Stomach smooth muscle (tissue), 2 donors: ENCODE measurements around the gene CAPN10.
A peak's percentile ranks its signal among the peaks of the same experiment; 100 is the strongest.

Source experiments
- H3K27ac ChIP-seq: one replicate; pipeline ENCODE4 v1.7.0; 2013; ENCODE audit warnings: mild to moderate bottlenecking, low read length, inconsistent platforms
- H3K27me3 ChIP-seq, 2 donors: one replicate each; pipeline ENCODE4 v1.7.0; 2013; ENCODE audit warnings: low read length in 2 of 2; ENCODE audit not compliant: insufficient read depth in 2 of 2, control insufficient read depth in 1 of 2
- H3K36me3 ChIP-seq, 2 donors: one replicate each; pipeline ENCODE4 v1.7.0; 2013; ENCODE audit warnings: low read length in 2 of 2; ENCODE audit not compliant: control insufficient read depth in 2 of 2, insufficient read depth in 2 of 2
- H3K4me1 ChIP-seq: one replicate; pipeline ENCODE4 v1.7.0; 2013; ENCODE audit warnings: low read length; ENCODE audit not compliant: control insufficient read depth, insufficient read depth
- H3K4me3 ChIP-seq, 2 donors: one replicate each; pipeline ENCODE4 v1.7.0; 2013; ENCODE audit warnings: low read length in 2 of 2
- H3K9ac ChIP-seq, 2 donors: one replicate each; pipeline ENCODE4 v1.7.0; 2013; ENCODE audit warnings: low read length in 2 of 2, mild to moderate bottlenecking in 1 of 2
- H3K9me3 ChIP-seq, 2 donors: one replicate each; pipeline ENCODE4 v1.7.0; 2013; ENCODE audit warnings: low read length in 2 of 2; ENCODE audit not compliant: control insufficient read depth in 2 of 2
- donor health status: healthy.
- donor health status: Pancreatic carcinoma.

The CAPN10 gene

DNA sequence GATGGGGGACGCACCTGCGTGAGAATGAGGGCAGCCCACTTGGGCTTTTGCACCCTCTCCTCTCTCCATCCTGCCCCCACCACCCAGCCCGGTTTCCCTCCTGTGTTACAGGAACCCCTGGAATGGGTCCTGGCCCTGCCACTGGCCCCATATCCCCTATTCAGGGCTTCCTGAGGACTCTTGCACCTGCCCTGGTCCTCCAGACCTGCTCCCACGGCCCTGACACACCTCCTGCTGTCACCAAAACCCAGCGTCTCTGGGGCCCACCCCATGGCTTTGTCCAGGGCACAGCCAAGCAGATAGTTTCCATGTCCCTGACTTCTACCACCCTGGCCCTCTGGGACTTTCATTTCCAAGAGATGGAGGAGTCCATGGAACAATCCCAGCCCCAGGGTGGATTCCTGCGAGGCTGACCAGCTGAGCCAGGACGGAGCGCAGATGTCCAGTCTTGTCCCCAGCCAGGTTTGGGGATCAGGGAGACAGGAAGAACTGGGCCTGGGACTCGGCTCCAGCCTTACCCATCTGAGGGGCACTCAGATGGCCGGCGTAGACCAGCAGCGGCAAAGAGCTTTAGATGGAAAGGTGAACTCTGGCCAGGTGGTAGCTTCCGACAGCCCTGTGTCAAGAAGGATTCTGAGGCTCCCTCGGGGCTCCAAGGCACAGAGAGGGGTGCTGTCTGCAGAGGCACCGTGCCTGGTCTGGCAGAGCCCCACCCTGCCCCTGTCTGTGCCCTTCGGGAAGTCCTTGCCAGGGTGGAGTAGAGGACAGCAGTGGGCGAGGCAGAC, 50.8 kb downstream of the CAPN10 start:
- Histone ChIP-seq H3K9ac (no peak overlapping the region), H3K27ac (no peak overlapping the region), H3K27me3 (peaks cover 4% of the 10 kb centered on the region in 2 donors), H3K9me3 (peaks cover 0 to 2% of the 10 kb centered on the region in 2 donors), H3K4me3 (no peak overlapping the region), H3K4me1 (no peaks in the 10 kb centered on the region), H3K36me3 (no peaks in the 10 kb centered on the region)

DNA sequence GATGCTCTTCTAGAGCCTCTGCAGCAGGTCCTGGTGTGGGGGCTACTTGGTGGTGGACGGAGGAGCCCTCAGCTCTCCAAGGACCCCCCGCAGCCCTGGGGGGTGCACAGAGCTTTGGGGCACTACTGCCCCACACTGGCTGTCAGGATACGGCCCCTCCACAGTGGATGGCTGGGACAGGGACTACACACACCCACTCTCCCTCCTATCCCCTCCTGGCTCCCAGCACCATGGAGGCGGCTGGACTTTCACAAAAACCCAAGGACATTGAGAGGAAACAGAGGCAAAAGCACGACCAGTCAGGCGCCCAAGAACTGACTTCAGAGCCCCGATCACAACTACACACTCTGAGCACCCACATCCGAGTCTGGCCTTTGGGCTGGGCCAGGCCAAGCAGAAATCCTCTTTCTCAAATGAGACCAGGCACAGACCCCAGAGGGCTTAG, 51.4 kb downstream of the CAPN10 start:
- no peak overlapping the region for H3K27ac ChIP-seq
- no peaks in the 10 kb centered on the region for H3K36me3 ChIP-seq
- H3K9me3 ChIP-seq: peaks cover 0 to 2% of the 10 kb centered on the region in 2 donors
- no peak overlapping the region for H3K9ac ChIP-seq
- peaks cover 4% of the 10 kb centered on the region in 2 donors for H3K27me3 ChIP-seq
- H3K4me3 ChIP-seq: no peak overlapping the region
- no peaks in the 10 kb centered on the region for H3K4me1 ChIP-seq

DNA sequence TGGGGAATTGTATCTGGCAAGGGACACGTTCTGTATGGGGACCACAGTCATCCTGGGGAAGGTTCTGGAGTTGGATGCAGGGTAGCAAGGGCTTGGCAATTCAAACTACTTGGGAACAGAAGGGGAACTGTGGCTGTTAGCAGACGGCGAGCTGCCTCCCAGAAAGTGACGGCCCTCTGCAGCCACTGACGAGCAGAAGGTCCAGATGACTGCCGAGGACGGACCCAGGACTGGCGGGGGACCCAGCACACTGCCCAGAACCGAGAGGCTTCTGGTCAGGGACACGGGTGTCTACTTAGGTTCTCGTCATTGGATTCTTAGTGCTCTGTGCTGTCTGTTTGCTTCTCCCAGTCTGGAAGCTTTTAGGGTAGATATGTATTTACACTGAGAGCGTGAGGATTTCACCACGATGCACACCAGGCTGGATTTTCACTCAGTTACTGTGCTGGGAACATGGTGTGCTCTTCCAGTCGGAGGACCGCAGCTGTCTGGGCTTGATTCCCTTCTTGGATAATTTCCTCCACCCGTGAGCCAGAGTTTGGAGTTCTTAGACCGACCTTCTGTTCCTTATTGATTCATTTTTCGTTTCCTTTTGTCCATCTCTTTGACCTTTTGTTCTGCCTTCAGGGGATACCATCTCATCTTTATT, 52.1 kb downstream of the CAPN10 start:
- no peak overlapping the region for H3K4me3 ChIP-seq
- H3K36me3 ChIP-seq: no peaks in the 10 kb centered on the region
- H3K4me1 ChIP-seq: no peaks in the 10 kb centered on the region
- H3K27ac ChIP-seq: peak overlapping the region; percentile 41
- no peak overlapping the region for H3K9ac ChIP-seq
- peaks cover 0 to 2% of the 10 kb centered on the region in 2 donors for H3K9me3 ChIP-seq
- H3K27me3 ChIP-seq: peaks cover 4 to 7% of the 10 kb centered on the region in 2 donors

DNA sequence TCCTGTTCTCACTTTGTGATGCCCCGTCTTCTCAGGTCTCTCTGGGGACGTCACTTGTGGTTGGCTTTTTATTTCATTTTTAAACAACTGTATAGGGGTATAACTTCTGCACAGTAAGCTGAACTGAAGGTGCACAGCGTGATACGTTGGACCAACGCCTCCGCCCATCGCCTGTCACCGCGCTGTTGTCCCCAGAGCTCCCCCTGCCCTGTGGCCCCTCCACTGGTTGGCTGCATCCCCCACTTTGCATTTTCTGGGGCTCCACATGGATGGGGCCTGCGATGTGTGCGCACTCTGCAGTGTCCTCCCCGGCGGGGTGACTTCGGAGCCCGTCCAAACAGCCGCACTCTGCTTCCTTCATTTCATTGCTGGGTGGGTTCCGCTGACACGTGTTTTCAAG, 53.0 kb downstream of the CAPN10 start:
- H3K36me3 ChIP-seq: no peaks in the 10 kb centered on the region
- H3K9me3 ChIP-seq: no peaks in the 10 kb centered on the region
- peaks cover 10 to 11% of the 10 kb centered on the region in 2 donors for H3K27me3 ChIP-seq
- H3K4me1 ChIP-seq: no peaks in the 10 kb centered on the region
- no peak overlapping the region for H3K9ac ChIP-seq
- no peak overlapping the region for H3K4me3 ChIP-seq
- no peak overlapping the region for H3K27ac ChIP-seq

DNA sequence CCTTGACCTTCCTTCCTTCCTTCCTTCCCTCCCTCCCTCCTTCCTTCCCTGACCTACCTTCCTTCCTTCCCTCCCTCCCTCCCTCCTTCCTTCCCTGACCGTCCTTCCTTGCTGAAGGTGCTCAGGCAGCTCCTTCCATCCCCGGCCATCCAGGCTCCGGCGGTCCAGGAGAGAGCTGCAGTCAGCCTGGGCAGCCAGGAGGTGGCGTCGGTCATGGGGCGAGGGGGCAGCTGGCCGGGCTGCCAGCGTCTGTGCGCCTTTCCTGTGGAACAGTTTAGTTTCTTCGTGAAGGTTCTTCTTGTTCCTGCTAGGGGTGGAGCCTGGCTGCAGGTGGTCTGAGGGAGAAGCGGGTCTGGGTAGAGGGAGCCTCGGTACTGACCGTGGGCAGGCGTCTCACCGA, 54.4 kb downstream of the CAPN10 start:
- Histone ChIP-seq H3K4me1 (no peaks in the 10 kb centered on the region), H3K4me3 (no peak overlapping the region), H3K27ac (no peak overlapping the region), H3K27me3 (peaks cover 13 to 17% of the 10 kb centered on the region in 2 donors), H3K36me3 (no peaks in the 10 kb centered on the region), H3K9me3 (no peaks in the 10 kb centered on the region), H3K9ac (no peak overlapping the region)

DNA sequence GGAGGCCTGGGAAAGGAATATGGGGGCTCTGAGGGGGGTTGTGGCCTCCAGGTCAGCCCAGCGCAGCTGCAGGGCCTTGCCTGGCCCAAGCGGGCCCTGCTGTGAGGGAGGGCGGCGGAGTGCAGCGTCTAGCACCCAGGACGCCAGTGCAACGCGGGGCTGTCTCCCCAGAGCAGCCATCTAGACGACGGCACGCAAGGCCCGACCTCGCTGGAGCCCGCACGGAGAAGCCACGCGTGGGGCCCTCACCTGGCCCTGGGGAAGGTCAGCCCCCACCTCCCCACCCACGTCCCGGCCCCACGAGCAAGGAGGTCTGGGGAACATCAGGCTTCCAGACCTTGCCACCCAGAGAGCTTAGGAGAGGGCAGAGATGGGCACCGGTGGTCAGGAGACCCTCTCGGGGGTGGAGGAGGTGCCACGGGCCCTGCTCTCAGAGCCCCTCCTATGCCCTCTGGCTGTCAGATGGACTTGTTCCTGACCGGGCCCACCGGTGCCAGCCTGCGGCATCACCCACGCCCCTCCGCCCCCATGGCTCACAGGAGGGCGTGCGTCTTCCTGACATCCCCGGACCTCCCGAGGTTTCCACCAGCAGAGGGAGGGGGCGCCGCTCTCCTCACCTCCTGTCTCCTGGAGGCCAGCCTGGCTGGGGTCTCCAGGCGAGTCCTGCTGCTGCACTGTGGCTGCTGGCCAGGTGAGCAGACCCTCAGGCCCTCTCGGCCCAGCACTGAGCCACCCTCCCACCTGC, 55.7 kb downstream of the CAPN10 start:
- Histone ChIP-seq H3K27me3 (peaks cover 10 to 25% of the 10 kb centered on the region in 2 donors), H3K36me3 (no peaks in the 10 kb centered on the region), H3K9ac (no peak overlapping the region), H3K4me3 (no peak overlapping the region), H3K9me3 (no peaks in the 10 kb centered on the region), H3K27ac (no peak overlapping the region), H3K4me1 (no peaks in the 10 kb centered on the region)

DNA sequence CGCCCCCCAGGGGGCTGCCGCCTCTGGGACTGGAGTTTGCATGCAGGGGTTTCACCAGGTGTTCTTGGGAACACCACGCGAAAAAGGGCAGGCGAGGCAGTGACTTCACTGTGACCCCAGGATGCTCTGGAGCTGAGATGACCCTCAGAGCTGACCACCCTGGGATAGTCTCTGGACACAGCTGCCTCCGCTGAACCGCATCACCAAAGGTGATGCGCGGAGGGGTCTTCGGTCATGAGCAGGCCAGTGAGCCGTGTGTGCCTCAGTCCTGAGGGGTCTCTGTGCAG, 56.2 kb downstream of the CAPN10 start:
- no peak overlapping the region for H3K9ac ChIP-seq
- H3K27me3 ChIP-seq: peaks cover 14 to 28% of the 10 kb centered on the region in 2 donors
- H3K27ac ChIP-seq: no peak overlapping the region

DNA sequence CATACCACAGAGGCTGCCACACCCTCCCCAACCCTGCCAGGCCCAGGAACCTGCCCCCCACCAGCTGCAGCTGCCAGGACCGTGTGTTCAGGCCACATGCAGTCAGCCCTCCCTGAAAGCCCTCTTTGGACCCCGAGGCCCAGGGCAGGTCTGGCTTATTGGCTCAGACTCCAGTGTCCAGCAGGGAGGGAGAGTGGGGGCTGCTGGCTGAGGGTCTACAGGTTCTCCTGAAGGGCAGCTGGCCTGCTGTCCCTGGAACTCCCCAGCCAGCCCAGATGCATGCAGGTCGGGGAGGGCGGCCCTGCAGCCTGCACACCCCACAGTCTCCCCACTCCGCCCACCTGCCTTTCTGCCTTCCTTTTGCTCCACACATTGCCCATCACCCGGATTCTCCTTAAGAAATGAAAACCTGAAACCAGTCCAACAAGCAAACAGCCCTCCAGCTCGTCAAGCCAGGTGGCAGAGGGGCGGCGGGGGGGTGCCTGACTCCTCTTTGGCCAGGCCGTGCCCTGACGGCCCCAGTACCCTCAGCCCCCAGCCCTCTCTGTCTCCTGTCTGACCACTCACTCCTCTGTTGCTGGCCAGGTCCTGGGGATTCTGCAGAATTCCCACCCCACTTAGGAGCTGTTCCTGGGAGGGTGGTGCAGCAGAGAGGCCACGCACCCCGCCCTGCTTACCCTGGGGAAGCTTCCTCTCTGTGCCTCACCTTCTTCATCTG, 56.7 kb downstream of the CAPN10 start:
- Histone ChIP-seq H3K36me3 (no peaks in the 10 kb centered on the region), H3K27me3 (peaks cover 16 to 25% of the 10 kb centered on the region in 2 donors)

More for the DNA sequence above, 56.2 kb downstream of the CAPN10 start:
- Histone ChIP-seq H3K4me1 (no peaks in the 10 kb centered on the region), H3K9me3 (no peaks in the 10 kb centered on the region), H3K4me3 (no peak overlapping the region), H3K36me3 (no peaks in the 10 kb centered on the region)

DNA sequence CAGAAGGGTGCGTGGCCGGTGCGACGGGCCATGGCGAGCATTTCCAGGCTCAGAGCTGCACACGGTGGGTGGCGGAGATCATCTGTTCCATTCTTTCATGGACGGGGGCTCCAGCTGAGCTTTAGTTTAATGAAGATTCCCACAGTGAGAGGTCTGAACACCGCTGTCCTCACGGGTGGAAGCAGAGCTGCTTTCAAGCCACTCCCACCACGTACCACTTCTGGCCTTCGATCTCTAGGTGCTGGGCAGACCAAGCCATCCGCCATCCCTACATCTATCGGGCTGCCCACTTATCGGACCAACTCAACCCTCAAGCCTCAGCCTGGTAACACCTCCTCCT, 57.2 kb downstream of the CAPN10 start:
- no peak overlapping the region for H3K27ac ChIP-seq
- no peaks in the 10 kb centered on the region for H3K9me3 ChIP-seq
- H3K27me3 ChIP-seq: peaks cover 18 to 31% of the 10 kb centered on the region in 2 donors
- H3K36me3 ChIP-seq: no peaks in the 10 kb centered on the region
- H3K4me3 ChIP-seq: no peak overlapping the region
- no peaks in the 10 kb centered on the region for H3K4me1 ChIP-seq
- H3K9ac ChIP-seq: no peak overlapping the region

More for the DNA sequence above, 56.7 kb downstream of the CAPN10 start:
- Histone ChIP-seq H3K9ac (no peak overlapping the region), H3K27ac (no peak overlapping the region), H3K9me3 (no peaks in the 10 kb centered on the region), H3K4me1 (no peaks in the 10 kb centered on the region), H3K4me3 (no peak overlapping the region)

DNA sequence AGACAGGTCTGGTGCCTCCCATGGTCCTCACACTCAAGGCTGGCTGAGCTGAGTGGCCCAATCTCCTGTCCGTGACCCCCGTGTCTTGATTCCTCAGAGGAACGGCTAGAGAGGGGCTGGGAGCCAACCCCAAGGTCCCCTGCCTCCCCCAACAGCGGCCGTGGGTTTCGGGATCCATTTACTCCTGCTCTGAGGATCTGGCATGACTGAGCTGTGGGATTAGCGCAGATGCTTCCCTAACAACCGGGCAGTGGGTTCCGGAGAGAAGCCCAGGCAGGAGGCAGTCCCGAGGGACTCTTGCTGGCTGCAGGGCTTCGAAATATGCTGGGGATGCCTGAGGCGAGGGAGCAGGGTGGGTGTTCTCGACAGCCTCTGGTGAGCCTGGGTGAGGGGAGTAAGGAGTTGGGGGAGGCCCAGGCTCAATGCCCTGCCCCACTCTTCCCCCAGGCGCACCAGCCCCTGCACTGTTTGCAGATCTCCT, 57.7 kb downstream of the CAPN10 start:
- Histone ChIP-seq H3K9me3 (no peaks in the 10 kb centered on the region), H3K4me3 (no peak overlapping the region), H3K27me3 (peaks cover 20 to 33% of the 10 kb centered on the region in 2 donors), H3K27ac (no peak overlapping the region), H3K36me3 (no peaks in the 10 kb centered on the region), H3K9ac (no peak overlapping the region), H3K4me1 (no peaks in the 10 kb centered on the region)
